ENCODE data around the gene CCRL2. TPM values are rescaled to one million over a fixed set of nuclear protein-coding genes. Genes with fewer than 3 reads are reported as not detected.
A peak's percentile ranks its signal among the peaks of the same experiment; 100 is the strongest.

Gene CCRL2
- total and polyA plus RNA-seq, 9 of the 15 experiments (the other 6 are each of a cell fraction or from before 2014, with no cell fraction given), result 3.4 to 5.7 (median 4.0) TPM

DNA sequence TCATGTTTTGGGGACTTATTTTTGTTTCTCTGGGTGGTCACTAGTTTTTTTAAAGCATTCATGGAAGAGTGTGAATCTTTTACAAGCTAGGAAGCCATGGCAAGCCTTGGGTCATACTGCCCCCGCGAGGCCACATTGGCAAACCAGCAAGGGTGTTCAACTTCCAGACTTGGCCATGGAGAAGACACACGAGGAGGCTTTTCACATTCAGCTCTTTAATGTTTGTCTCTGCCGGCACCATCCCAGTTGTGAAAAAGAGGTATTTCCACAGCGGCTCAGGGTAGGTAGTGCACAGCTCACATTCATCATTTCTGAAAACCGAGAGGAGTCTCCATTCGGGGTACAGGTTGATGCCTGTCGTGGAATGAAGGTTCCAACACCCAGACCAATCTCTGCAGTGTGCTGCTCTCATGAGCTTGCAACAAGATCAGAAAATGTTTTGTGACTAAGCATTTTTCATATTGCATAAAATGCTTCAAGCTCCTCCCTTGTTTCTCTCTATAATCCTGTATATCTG lies 28.6 kb upstream of the CCRL2 start:
- BruUV-seq (replicated peaks), result no TSS peak
- H3K36me3 ChIP-seq (ENCODE audit: control insufficient read depth, insufficient read depth, low read length), result no peaks in the 10 kb centered on the region
- in situ Hi-C loops (cut with MboI) (no loop called here), intact Hi-C loops (cut with micrococcal nuclease) (loop anchor here (5.0 kb wide), 1 partner anchor 301 kb away; no protein-coding TSS in a partner anchor)
- H3K4me2 ChIP-seq (ENCODE audit: insufficient read depth, low read length), result no peak overlapping the region
- no peaks in the 10 kb centered on the region for H3K9me3 ChIP-seq (replicated peaks; ENCODE audit: control insufficient read depth, insufficient read depth, low read depth, low read length)
- H3K4me3 ChIP-seq, result no peak overlapping the region
- H3K9me1 ChIP-seq (ENCODE audit: control insufficient read depth, insufficient read depth, low read length), result no peaks in the 10 kb centered on the region
- no peak overlapping the region for H3K9ac ChIP-seq (ENCODE audit: insufficient read depth in 1 of 2, low read depth in 2 of 2, low read length in 2 of 2)
- no peaks in the 10 kb centered on the region for H3K79me2 ChIP-seq (ENCODE audit: control insufficient read depth, insufficient read depth, low read length)
- peak; percentile 96 for ATAC-seq
- DNase-seq (ENCODE audit: extremely low read depth in 1 of 4, low spot score in 3 of 4), result peak; percentile 63 to 80 (median 68)
- FAIRE-seq, result peak; percentile 91
- ChIA-PET POLR2A (interaction anchor here (0.9 to 1.3 kb wide), 3 partner anchors 9 to 48 kb away, joined by 3 to 6 read pairs (median 3); no protein-coding TSS in a partner anchor), CTCF (ENCODE audit: low intra/inter-chr PET ratio) (interaction anchor here (0.5 to 0.7 kb wide), 2 partner anchors 11 to 300 kb away, joined by 5 to 6 read pairs; no protein-coding TSS in a partner anchor)
- H3K27me3 ChIP-seq (ENCODE audit: control insufficient read depth in 2 of 2, insufficient read depth in 2 of 2, low read length in 2 of 2), result peaks cover 11 to 24% of the 10 kb centered on the region in 2 experiments; a peak in 4 of 5 replicates
- H4K20me1 ChIP-seq (replicated peaks; ENCODE audit: control insufficient read depth, insufficient read depth, low read length), result no peaks in the 10 kb centered on the region
- no peak overlapping the region for H3K27ac ChIP-seq (ENCODE audit: extremely low read depth, low read depth, low read length)
- H3K4me1 ChIP-seq (replicated peaks in 1 of 2; ENCODE audit: control insufficient read depth in 2 of 2, insufficient read depth in 2 of 2, low read length in 2 of 2), result no peaks in the 10 kb centered on the region; a peak in 2 of 5 replicates
- WGBS (ENCODE audit: insufficient coverage, low coverage, missing lambda C conversion rate), result 11% methylated on average over 8 of the region's 8 CpGs
- no peak overlapping the region for H2AFZ ChIP-seq (ENCODE audit: low read depth, low read length)
- TF ChIP-seq, protein P1, sequence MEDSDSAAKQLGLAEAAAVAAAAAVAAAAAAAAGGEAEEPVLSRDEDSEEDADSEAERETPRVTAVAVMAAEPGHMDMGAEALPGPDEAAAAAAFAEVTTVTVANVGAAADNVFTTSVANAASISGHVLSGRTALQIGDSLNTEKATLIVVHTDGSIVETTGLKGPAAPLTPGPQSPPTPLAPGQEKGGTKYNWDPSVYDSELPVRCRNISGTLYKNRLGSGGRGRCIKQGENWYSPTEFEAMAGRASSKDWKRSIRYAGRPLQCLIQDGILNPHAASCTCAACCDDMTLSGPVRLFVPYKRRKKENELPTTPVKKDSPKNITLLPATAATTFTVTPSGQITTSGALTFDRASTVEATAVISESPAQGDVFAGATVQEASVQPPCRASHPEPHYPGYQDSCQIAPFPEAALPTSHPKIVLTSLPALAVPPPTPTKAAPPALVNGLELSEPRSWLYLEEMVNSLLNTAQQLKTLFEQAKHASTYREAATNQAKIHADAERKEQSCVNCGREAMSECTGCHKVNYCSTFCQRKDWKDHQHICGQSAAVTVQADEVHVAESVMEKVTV (CRISPR knock-in tag; IDR thresholded peaks at IDR 0.05), result peak; percentile 86
- 0 out of 2 replicates have a peak, but pooled peaks have one; percentile 56 for TF ChIP-seq EHMT2 (IDR thresholded peaks at IDR 0.05)
- peak in 1 of 2 experiments; percentile 34; a peak in 1 of 4 replicates for TF ChIP-seq RCOR1 (IDR thresholded peaks at IDR 0.05; ENCODE audit: borderline replicate concordance in 1 of 2, low read depth in 2 of 2, low read length in 2 of 2)
- TF ChIP-seq FOSL1 (tag; conservative IDR thresholded peaks at IDR 0.05), result 0 out of 2 replicates have a peak, but pooled peaks have one; percentile 10
- TF ChIP-seq NFATC3 (IDR thresholded peaks at IDR 0.05), result peak; percentile 39; the same call in 1 of the 2 replicates
- TF ChIP-seq CC2D1A (IDR thresholded peaks at IDR 0.05), result peak; percentile 28; the same call in 1 of the 2 replicates
- TF ChIP-seq C11orf30 (IDR thresholded peaks at IDR 0.05; ENCODE audit: low read depth), result peak; percentile 41; the same call in 1 of the 2 replicates
- TF ChIP-seq MBD2 (IDR thresholded peaks at IDR 0.05; ENCODE audit: borderline replicate concordance, low read depth), result no peak
- peak; percentile 70 for TF ChIP-seq MAFG (tag; conservative IDR thresholded peaks at IDR 0.05)
- TF ChIP-seq SMC3 (conservative IDR thresholded peaks at IDR 0.05; ENCODE audit: insufficient read depth, low read depth, low read length), result peak; percentile 85
- TF ChIP-seq RAD21 (CRISPR knock-in tag; conservative IDR thresholded peaks at IDR 0.05 in 1 of 2, IDR thresholded peaks at IDR 0.05 in 1 of 2), result peak; percentile 88 to 89
- TF ChIP-seq, protein P2, sequence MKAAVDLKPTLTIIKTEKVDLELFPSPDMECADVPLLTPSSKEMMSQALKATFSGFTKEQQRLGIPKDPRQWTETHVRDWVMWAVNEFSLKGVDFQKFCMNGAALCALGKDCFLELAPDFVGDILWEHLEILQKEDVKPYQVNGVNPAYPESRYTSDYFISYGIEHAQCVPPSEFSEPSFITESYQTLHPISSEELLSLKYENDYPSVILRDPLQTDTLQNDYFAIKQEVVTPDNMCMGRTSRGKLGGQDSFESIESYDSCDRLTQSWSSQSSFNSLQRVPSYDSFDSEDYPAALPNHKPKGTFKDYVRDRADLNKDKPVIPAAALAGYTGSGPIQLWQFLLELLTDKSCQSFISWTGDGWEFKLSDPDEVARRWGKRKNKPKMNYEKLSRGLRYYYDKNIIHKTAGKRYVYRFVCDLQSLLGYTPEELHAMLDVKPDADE (conservative IDR thresholded peaks at IDR 0.05; ENCODE audit: control insufficient read depth, low read depth, low read length), result 0 out of 2 replicates have a peak, but pooled peaks have one; percentile 25
- peak; percentile 43; the same call in 1 of the 2 replicates for TF ChIP-seq STAG1 (CRISPR knock-in tag; IDR thresholded peaks at IDR 0.05; ENCODE audit: borderline replicate concordance)
- peak; percentile 57 for TF ChIP-seq ZNF316 (IDR thresholded peaks at IDR 0.05)
